GM12801 (cell line): ENCODE measurements around the gene FAM171A2.

Source experiments
- CTCF ChIP-seq: IDR thresholded peaks from one replicate; pipeline ENCODE4 v1.5.1; 2011; ENCODE audit warnings: control low read depth; ENCODE audit not compliant: insufficient read length; ENCODE audit errors: extremely low read depth

Gene FAM171A2

GRCh38 chr17:44322236-44322895, 41.3 kb downstream of the FAM171A2 start:
- TF ChIP-seq CTCF: no peak

- TF ChIP-seq CTCF: no peak
Observed at GRCh38 chr17:44321246-44322120, 42.2 kb downstream of the FAM171A2 start.

GRCh38 chr17:44320066-44320465, 43.6 kb downstream of the FAM171A2 start:
- TF ChIP-seq CTCF: no peak

DNA sequence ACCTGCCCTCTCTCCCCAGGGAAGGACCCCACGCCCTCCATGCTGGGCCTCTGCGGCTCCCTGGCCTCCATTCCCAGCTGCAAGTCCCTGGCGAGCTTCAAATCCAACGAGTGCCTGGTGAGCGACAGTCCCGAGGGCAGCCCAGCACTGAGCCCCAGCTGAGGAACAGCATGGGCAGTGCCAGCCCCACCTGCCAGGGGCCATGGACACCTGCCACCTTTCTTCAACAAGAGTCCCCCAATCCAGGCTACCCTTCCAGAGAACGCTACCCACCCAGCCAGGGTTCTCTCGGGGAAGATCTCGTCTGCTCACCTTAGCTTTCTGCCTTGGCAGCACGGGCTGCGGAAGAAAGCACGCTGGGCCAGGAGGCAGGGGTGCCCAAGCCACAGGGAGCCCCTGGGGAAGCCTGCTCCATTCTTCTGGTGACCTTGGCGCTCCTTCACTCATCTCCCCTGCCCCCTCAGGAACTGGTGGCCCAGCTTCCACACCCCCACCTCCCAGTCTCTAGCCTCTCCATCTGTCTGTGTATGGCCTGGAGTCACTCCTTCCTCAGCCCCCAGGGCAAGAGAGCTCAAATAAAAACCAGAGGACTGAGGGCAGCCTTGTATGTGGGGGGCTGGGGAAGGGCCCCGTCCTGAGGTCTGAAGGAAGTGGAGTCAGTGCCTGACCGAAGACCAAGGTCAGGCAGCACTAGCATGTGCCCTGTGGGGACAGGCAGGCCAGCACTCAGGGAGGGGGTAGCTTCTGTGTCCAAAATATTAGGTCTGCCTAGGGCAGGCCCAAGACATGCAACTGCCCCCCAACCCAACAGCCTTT, 45.4 kb downstream of the FAM171A2 start:
- TF ChIP-seq CTCF: no peak

DNA sequence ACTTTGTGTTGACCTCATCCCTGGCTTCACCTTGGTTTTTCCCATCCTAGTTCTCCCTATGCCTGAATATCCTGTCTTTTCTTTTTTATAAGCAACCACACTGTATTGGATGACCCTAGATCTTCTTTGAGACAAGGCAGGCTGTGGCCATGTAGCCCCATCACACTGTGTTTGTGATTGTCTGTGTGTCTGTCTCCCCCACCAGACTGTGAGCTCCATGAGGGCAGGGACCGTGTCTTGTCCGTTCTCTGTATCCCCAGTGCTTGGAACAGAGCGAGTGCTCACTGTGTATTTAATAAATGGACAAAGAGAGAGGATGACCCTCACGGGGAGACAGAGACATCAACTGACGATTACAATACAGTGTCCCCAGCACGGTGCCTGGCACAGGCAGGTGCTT, 46.1 kb downstream of the FAM171A2 start:
- no peak for TF ChIP-seq CTCF

DNA sequence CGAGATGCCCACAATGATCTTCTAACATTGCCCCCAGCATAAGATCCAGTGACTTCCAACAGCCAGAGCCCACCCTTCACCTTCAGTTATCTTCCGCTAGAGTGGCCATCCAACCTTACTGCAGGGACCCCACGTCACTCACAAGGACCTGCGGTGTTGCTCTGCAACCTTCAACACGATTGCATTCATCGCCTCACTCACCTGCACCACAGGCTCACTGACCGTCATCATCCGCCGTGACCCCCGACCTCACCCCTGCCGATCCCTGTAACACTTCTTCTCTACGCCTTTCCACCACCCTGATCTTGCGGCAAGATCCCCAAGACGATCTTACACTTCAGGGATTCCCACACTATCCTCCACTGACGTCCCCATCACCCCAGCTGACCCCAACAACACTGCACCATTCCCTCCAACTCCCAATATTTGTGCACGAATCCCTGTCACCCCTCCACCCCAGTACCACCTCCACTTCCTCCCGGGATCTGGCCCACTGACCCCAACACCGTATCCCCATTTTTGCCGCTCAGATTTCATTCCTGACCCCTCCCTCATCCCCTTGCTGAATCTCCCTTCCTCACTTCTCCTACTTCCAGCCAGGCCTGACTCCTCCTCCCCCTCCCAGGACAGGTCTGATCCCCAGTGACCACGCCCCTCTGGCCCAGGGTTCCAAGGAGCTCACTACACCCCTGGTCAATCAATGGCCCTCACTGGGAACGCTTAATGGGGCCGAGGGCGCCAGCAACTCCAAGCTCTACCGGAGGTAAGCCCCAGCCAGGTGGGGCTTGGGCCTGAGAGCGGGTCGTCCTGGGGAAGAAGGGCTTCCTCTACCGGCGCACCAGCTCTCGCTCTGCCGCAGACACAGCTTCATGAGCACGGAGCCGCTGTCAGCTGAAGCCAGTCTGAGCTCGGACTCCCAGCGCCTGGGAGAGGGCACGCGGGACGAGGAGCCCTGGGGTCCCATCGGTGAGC, 47.6 kb downstream of the FAM171A2 start:
- TF ChIP-seq CTCF: no peak
